NCI-H146 (cell line): ENCODE measurements around the gene SPOUT1.
"Not testable (repeated sequence)": the region's sequence is repeated elsewhere in the genome, so short reads cannot be mapped to it uniquely, and the experiment has no call there.

Experiments used
- DNase-seq: peaks from one replicate; lab custom pipeline; 2025; lab: John Stamatoyannopoulos, UW

Gene SPOUT1

DNA sequence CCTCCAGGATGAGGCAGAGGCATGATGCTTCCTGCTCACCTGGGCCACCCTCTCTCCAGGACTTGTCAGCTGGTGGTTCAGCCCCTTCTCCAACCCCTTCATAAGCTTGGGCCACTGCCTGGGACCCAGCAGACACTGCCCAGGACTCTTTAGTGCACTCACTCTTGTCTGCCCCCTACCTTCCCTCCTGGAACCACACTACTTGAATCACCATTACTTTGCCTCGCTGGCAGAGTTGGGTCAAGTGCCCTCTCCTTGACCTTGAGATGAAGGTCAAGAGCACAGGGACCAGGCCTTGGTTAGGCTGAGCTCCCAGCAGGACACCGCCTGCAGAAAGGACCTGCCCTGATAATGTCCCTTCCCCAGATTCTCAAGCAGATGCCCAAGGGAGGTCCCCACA is 19.8 kb downstream of the SPOUT1 start:
- no peak for DNase-seq

DNA sequence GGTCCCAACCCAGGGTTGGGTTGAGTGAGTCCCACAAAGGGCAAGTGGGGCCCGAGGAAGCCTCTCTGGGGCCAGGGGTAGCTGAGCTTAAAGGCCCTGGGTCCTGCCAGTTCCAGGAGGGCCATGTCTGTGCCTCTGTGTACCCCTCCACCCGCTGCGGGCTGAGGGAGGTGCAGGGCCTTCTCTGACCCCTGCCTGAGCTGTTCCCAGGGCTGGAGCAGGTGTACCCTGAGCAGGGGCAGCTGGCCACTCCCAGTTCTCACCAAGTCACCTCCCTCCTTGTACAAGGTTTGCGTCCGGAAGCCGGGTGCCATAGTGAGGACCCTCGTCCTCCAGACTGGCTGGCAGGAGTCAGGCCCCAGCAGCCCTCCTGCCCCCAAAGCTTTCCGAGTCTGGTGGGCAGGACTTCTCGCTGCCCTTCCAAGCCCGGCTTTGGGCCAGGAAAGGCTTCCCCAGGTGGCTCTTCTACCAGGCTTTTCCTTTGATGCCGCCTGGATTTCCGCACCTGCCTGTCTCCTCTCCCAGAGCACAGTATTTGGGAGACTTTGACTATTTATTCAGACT is 20.5 kb downstream of the SPOUT1 start:
- DNase-seq, result no peak

DNA sequence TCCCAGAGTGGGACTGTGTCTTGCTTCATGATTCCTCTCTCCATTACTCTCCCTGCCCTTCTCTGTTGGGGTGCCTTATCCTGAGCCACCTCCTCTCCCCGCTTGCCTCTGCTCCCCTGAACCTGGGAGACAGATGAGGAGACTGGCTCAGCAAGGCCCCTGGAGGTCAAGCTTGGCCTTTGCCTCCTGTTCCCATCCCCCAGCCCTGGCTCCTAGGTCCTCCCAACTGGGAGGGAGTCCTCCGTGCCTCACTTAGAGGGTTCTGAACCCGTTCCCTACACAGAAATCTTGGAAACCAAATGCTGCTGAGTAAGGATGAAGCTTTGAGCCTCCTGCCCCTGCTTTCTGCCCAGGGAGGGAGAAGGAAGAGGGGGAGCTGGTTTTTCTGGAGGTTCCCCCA is 21.1 kb downstream of the SPOUT1 start:
- no peak for DNase-seq

DNA sequence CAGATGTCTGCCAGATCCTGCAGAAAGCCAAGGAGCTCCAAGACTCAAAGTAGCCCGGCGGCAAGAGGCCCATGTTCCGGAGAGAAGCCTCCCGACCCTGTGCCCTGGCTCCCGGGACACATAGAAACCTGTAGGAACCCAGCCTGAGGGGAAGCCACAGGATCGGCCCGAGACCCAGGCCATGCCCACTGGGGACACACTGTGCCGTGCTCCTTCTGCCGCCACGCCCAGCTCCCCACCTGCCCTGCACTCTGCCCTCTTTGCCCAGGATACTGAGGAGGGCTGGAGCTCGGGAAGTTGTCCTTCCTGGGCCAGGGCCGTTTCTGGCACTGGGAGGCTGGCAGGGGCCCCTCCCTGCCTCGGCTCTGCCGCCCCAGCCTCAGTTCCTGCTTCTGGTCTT is 21.8 kb downstream of the SPOUT1 start:
- no peak for DNase-seq

DNA sequence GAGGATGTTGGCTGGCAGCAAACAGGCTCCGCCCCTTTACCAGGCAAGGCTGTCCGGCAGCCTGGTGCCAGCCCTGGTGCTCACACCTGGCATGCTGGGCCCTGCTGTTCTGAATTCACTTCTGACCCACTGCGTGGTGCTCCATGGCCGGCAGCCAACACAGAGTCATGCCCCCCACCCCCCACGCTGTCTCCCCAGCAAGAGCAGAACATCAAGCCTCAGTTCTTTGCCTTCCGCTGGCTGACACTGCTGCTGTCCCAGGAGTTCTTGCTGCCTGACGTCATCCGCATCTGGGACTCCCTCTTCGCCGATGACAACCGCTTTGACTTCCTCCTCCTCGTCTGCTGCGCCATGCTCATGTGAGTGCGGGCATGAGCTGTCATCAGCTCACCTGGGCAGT is 23.9 kb downstream of the SPOUT1 start:
- DNase-seq, result no peak

DNA sequence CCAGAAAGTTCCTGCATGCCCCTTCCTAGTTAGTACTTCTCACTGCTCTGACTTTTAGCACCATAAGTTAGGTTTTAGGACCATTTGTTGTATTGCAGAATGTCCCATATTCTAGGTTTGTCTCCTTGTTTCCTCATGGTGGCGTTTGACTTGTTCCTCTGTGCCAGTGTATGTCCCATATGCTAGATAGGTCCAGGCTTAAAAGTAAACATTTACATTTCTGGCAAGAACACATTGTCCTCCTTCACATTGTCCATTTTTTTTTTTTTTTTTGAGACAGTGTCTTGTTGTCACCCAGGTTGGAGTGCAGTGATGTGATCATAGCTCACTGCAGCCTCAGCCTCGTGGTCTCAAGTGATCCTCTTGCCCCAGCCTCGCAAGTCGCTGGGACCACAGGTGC is 27.1 kb downstream of the SPOUT1 start:
- no peak for DNase-seq

DNA sequence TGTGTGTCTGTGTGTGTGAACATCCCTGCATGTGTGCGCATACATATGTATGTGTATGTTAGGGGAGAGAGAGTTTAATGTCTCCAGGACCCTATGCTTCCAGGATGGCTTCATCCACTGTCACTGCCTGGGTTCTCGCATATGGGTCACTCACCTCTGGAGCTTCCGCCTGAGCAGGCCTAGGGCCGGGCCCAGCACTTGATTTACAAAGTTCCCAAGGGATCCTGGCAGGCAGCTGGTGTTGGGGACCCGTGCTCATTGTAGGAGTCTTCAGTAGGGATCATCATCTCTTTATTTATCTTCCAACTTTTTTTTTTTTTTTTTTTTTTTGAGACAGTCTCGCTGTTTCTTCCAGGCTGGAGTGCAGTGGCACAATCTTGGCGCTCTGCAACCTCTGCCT is 29.5 kb downstream of the SPOUT1 start:
- no peak for DNase-seq

DNA sequence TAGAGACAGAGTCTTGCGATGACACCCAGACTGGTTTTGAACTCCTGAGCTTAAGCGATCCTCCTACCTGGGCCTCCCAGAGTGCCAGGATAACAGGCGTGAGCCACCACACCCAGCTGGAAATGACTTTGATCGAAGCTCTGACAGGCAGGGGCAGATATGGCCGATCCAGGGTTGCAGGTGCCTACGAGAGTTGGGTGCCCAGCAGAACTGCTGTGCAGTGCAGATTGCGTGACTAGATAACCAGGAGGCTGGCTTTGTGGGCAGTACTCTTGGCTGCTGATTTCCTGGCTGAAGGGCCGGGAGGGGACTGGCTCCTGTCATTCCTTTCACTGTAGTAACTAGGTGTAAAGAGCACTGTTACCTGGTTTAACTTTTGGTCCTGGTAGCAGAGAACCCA is 30.7 kb downstream of the SPOUT1 start:
- no peak for DNase-seq

DNA sequence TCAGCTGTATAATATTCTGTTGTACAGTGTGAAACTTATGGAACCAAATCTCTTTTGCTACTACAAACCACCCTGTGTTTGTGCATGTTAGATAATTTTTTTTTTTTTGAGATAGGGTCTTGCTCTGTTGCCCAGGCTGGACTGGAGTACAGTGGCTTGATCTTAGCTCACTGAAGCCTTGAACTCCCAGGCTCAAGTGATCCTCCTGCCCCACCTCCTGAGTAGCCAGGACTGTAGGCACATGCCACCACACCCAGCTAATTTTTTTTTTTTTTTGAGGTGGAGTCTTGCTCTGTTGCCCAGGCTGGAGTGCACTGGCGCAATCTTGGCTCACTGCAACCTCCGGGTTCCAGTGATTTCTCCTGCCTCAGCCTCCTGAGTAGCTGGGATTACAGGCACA is 34.6 kb downstream of the SPOUT1 start:
- DNase-seq, result not testable (repeated sequence)

DNA sequence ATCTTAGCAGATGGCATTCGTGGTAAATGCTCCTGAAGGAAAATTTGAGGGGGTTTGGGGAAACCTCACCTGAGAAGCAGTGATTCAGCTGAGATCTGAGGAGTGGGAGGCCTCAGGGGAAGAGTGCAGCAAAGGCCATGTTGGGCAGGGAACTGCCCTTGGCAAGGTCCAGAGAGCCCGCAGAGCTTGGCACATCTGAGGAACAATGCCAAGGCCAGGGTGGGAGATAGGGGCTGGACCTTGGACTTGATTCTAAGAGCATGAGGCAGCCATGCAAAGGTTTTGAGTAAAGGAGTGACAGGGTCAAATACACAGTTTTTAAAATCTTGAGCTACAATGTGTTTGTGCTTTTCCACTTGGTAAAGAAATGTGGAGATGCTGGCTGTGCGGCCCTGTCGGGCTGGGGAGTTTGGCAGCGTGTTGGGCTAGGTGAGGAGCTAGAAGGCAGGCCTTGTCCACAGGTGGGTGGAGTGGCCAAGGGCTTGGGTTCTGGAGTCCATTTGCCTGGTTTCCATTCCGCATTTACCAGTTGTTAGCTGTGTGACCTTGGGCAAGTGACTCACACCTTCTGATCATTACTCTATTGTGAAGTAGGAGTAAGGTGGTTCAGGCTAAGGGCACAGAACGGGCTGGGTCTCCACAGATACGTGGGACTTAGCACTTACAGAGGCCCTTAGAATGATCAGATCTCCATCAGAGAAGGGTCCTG is 36.5 kb downstream of the SPOUT1 start:
- DNase-seq, result no peak

DNA sequence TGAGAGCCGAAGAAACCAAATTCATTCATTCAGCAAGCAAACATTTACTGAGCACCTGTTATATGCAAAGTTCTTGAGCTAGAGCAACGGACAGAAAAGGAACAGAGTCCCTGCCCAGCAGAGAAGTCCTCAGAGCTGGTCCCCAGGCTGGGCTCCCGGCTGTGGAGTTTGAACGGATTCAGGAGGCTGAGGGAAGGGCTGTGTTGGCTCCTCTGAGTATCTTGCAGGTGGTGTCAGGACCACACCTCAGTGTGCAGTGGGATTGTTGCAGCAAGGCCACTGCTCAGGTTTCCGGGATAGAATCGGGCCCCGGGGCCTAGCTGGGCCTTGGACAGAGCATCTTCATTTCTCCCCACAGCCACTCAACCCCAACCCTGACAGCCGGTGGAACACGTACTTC is 37.5 kb downstream of the SPOUT1 start:
- no peak for DNase-seq

DNA sequence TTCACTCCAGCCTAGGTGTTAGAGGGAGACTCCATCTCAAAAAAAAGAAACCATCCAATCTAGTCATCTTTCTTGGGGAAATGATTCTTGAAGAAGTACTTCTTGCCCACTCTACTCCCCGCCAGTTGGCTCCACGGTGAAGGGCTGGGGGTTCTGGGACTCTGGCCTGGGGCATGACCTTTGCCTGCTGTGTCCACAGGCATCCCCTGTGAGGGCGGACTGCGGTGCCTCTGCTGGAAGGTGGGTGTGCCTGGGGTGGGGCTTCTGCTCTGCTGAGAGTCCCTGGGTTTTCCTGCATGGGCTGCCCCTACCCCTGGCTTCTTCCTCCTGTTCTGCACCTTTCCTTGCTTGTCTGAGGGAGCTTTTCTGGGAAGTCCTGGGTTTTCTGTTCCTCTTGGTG is 39.1 kb downstream of the SPOUT1 start:
- no peak for DNase-seq

DNA sequence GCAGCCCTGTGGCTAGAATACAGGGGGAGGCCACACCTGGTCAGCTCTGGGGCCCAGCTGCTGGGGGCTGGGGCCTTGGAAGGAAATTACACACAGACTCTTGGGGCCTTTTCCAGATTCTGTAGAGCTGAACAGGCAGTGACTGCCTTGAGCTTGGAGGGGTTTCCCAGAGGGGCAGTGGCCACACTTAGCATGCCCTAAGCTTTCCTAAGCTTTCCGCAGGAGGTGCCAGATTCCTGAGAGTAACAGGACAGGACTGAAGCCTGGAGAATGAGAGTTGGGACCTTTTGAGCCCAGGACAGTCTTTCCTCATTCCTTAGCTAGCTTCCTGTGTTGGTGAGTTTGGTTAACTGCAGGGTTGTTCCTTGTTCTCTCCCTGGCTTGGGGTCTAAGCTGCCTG is 41.1 kb downstream of the SPOUT1 start:
- DNase-seq, result no peak

DNA sequence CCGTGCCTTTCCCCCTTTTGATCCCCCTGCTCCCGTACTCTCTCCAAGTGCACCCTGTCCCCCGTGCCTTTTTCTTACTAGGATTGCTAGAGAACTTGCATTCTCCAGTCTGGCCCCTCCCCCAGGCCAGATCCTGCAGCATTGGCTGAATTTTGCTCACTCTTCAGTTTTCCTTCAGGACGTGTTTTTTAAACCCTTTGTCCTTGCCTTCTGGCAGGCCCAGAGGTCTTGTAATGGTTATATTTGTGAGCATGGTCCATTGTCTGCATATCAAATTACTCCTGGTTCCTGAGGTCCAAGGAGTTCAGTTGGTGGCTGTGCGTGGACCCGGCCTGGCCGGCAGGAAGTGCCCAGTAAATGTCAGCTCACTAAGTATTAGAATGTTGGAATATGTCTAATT is 41.9 kb downstream of the SPOUT1 start:
- DNase-seq, result peak; percentile 6

DNA sequence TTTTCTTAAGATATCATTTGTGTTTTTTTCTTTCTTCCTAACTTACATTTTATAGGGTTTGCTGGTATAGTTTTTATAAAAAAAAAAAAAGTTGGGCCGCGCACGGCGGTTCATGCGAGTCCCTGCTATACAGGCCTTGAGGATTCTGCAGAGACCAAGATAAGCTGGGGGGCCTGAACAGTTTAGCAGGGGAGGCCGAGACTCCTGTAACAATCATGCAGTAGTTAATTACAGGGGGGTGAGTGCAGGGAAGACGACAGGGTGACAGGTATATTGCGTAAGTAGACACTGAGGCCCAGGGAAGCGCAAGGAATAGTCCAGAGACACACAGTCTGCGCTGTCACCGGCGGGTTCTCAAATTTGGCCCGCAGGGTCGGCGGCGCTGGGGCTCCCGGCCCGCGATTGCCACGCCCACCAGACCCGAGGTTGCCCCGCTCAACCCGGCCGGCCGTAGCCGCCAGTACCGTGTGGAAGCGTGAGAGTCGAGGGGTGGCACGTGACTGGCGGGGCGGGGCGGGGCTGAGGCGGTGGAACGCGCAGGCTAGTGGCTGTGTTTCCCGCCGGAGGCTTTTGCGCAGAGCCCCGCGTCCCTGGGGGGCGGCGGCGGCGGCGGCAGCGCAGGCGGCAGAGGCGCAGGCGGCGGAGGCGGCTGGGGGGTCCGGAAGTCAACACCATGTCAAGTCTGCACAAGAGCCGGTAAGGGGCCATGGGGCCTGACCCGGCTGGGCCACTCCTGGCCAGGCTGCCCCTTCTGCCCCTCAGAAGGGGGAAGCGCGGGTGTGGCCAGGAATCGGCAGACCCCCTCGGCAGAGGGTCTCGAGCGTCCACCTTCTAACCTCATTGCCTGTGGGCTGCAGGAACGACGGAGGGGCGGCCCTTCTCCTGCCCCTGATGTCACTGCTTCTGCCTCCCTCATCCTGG is 42.7 kb downstream of the SPOUT1 start, which contains the start of gene TBC1D13:
TSS of gene TBC1D13 (plus strand) at position 573 of the 921 bp plus-strand sequence. CDS start at position 674, 101 bp downstream.
- DNase-seq, result peak; percentile 72

DNA sequence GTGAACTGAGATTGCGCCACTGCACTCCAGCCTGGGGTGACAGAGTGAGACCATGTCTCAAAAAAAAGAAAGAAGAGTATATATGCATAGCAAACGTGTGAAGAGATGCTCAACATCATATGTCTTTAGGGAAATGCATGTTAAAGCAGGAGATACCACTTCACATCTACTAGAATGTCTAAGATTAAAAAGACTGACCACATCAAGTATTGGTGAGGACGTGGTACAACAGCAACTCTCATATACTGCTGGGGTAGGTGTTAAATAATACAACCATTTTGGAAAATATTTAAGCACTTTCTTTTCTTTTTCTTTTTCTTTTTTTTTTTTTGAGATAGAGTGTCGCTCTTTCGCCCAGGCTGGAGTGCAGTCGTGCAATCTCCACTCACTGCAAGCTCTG is 44.2 kb downstream of the SPOUT1 start:
- DNase-seq, result no peak

DNA sequence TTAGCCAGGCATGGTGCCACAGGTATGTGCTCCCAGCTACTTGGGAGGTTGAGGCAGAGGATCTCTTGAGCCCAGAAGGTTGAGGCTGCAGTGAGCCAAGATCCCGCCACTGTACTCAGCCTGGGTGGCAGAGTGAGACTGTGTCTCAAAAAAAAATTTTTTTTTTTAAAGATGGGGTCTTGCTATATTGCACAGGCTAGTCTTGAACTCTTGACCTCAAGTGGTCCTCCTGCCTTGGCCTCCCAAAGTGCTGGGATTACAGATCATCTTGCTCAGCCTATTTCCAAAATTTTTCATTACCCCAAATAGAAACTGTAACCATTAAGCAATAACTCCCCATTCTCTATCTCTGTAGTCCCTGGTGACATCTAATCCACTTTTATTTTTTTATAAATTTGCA is 46.9 kb downstream of the SPOUT1 start:
- no peak for DNase-seq

DNA sequence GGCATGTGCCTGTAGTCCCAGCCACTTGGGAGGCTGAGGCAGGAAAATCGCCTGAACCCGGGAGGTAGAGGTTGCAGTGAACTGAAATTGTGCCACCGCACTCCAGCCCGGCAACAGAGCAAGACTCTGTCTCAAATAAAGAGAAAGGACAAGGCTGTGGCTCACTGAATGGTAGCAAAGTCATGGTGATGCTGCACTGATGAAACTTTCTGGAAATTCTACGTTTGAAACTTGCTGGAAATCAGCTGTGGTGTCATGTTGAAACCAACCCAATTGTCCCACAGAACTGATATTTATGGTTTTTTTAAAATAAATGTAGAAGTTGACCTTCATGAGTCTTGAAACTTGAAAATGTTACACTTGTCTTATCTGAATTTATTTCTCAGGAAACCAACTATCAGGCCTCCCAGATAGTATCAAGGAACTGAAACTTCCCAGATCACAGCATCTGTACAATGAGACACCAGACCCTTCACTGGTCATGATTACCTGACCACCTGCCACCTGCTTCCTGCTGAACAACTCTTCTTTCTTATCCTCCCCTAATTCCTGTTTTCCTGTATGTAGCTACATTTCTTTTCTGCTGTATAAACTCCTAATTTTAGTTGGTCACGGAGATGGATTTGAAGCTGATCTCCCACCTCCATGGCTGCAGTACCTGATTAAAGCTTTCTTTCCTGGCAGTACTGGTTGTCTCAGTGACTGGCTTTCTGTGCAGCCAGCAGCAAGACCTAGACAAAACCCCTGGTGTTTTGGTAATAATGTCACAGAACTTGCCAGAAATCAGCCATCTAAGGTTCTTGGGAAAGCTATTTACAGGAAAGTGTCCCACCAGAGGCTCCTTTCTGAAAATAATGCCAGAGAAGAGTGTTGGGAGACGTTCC is 48.2 kb downstream of the SPOUT1 start:
- DNase-seq, result no peak

DNA sequence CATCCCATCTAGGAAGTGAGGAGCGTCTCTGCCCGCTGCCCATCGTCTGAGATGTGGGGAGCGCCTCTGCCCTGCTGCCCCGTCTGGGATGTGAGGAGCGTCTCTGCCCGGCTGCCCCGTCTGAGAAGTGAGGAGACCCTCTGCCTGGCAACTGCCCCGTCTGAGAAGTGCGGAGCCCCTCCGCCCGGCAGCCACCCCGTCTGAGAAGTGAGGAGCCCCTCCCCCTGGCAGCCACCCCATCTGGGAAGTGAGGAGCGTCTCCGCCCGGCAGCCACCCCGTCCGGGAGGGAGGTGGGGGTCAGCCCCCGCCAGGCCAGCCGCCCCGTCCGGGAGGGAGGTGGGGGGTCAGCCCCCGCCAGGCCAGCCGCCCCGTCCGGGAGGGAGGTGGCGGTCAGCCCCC is 49.5 kb downstream of the SPOUT1 start:
- not testable (repeated sequence) for DNase-seq

DNA sequence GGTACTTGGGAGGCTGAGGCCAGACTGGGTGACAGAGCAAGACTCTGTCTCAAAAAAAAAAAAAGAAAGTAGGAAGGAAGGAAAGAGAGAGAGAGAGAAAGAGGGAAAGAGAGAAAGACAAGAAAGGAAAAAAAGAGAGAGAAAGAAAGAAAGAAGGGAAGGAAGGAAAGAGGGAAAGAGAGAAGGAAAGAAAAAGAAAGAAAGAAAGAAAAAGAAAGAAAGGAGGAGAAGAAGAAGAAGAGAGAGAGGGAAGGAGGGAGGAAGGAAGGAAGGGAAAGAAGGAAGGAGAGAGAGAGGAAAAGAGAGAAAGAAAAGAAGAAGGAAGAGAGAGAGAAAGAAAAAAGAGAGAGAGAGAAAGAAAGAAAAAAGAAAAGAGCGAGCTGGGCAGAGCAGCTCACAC is 54.8 kb downstream of the SPOUT1 start:
- no peak for DNase-seq

DNA sequence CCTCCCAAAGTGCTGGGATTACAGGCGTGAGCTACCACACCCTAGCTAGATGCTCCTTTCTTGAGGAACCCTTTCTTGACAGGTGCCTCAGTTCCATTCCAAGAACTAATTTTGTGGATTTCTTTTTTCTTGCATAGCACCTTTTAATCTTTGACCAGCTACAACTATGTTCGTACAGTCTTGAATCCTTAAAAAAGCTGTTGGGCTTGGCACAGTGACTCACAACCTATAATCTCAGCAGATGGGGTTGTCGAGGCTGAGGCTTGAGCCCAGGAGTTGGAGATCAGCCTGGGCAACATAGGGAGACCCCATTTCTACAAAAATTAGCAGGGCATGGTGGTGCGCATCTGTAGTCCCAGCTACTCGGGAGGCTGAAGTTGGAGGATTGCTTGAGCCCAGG is 56.5 kb downstream of the SPOUT1 start:
- no peak for DNase-seq
